ENCODE data around the gene PLEKHG4. TPM values are rescaled to one million over a fixed set of nuclear protein-coding genes. Genes with fewer than 3 reads are reported as not detected.

The PLEKHG4 gene
- total and polyA plus RNA-seq, 10 of the 15 experiments (the other 5 are each of a cell fraction or from before 2014, with no cell fraction given) = 0.14 to 2.6 (median 0.99) TPM

DNA sequence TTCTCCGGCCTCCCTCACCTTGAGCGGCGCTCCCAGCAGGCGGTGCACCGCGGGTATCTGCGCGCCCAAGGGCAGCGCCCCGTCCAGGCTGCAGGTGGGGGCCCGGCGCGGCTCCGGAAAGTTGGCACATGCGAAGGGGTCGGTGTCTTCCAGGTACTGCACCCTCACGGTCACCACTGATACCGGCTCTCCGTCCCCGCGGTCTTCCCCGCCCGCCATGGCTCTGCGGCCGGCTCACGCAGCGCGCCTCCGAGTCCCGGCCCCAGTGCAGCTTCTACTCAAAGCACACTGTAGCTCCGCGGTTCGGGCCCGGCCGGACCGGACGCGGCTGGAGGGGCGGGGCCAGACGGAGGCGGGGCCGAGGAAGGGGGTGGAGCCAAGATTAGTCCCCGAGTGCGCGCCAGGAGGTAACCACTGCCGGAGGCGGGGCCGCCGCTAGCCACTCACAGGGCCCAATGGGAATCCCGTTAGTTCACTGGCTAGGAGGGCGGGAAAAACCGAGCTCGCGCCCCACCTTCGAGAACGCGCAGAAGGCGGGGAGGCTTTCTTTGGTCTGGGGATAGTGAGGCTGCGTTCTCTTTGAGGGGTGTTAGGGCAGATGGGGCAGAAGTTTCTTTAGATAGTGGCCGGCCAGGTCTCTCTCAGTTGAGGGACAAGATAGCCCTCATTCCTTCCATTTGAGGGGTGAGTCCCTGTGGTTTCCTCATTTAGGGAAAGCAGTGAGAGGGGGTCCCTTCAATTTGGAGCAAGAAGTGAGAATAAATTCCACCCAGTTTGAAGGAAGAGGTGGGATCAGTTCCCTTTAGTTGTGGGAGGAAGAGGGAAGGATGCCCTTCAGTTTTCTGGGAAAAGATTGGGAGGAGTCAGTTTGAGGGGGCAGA lies 31.9 kb upstream of the PLEKHG4 start, which contains the start of gene FHOD1 (continued):
- TF ChIP-seq, protein P1, sequence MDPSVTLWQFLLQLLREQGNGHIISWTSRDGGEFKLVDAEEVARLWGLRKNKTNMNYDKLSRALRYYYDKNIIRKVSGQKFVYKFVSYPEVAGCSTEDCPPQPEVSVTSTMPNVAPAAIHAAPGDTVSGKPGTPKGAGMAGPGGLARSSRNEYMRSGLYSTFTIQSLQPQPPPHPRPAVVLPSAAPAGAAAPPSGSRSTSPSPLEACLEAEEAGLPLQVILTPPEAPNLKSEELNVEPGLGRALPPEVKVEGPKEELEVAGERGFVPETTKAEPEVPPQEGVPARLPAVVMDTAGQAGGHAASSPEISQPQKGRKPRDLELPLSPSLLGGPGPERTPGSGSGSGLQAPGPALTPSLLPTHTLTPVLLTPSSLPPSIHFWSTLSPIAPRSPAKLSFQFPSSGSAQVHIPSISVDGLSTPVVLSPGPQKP (IDR thresholded peaks at IDR 0.05; ENCODE audit: low read depth, low read length) = no peak
- TF ChIP-seq SIN3A (IDR thresholded peaks at IDR 0.05; ENCODE audit: low read depth, low read length) = peak; percentile 62; the same call in 1 of the 2 replicates
- TF ChIP-seq, protein P2, sequence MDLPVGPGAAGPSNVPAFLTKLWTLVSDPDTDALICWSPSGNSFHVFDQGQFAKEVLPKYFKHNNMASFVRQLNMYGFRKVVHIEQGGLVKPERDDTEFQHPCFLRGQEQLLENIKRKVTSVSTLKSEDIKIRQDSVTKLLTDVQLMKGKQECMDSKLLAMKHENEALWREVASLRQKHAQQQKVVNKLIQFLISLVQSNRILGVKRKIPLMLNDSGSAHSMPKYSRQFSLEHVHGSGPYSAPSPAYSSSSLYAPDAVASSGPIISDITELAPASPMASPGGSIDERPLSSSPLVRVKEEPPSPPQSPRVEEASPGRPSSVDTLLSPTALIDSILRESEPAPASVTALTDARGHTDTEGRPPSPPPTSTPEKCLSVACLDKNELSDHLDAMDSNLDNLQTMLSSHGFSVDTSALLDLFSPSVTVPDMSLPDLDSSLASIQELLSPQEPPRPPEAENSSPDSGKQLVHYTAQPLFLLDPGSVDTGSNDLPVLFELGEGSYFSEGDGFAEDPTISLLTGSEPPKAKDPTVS (IDR thresholded peaks at IDR 0.05; ENCODE audit: low read depth, low read length) = no peak

DNA sequence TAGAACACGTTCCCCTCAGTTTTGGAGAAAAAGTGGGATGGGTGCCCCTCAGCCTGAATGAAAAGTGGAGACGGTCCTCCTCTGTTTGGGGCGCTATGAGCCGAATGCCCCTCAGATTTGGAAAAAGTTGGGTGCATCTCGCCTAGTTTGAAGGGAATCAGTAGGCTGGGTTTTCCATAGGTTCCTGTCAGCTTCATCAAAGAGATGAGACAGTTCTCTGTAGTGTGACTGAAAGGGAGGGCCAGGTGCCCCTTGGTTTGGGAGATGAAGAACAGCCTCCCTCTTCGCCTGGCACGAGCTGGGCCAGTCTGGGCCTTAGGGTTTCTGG lies 31.3 kb upstream of the PLEKHG4 start:
- peak overlapping the region; percentile 92 for H3K4me2 ChIP-seq (ENCODE audit: control insufficient read depth, insufficient read depth)
- in situ Hi-C loops (cut with MboI) (no loop called here), intact Hi-C loops (cut with micrococcal nuclease; ENCODE audit: unreplicated experiment) (no loop called here)
- CTCF ChIA-PET = interaction anchor here (0.8 to 4.9 kb wide), 8 partner anchors 12 to 91 kb away, joined by 3 to 29 read pairs (median 5); partner anchors contain the start of genes ELMO3 and TMEM208
- H3K27ac ChIP-seq (ENCODE audit: control insufficient read depth, insufficient read depth) = no peak overlapping the region
- no peaks in the 10 kb centered on the region for H3K9me3 ChIP-seq (replicated peaks; ENCODE audit: control insufficient read depth, insufficient read depth, low read length)
- POLR2A ChIA-PET = interaction anchor here (0.8 to 8.0 kb wide), 4 partner anchors 21 to 220 kb away, joined by 3 to 100 read pairs (median 27); partner anchors contain the start of genes FBXL8, KCTD19, LRRC36 and TMEM208
- FAIRE-seq = no peak
- H3K36me3 ChIP-seq (ENCODE audit: control insufficient read depth in 2 of 2, insufficient read depth in 2 of 2, low read length in 1 of 2) = no peaks in the 10 kb centered on the region
- no peaks in the 10 kb centered on the region; a peak in 1 of 4 replicates for H3K27me3 ChIP-seq (replicated peaks in 1 of 2; ENCODE audit: control insufficient read depth in 2 of 2, insufficient read depth in 2 of 2, low read length in 1 of 2)
- H4K20me1 ChIP-seq (ENCODE audit: control insufficient read depth, insufficient read depth) = no peaks in the 10 kb centered on the region
- WGBS (ENCODE audit: insufficient coverage, insufficient replicate concordance, low lambda C conversion rate, missing lambda C conversion rate) = 14% methylated on average over 7 of the region's 7 CpGs
- peak overlapping the region; percentile 80 for H3K4me3 ChIP-seq
- H3K9ac ChIP-seq (ENCODE audit: control insufficient read depth, insufficient read depth, low read length) = peak overlapping the region; percentile 66; the same call in 1 of the 2 replicates
- SMC1A ChIA-PET (ENCODE audit: uncharacterized antibody, unreplicated experiment) = interaction anchor here (0.8 to 4.1 kb wide), 6 partner anchors 10 to 266 kb away, joined by 3 to 21 read pairs (median 5); partner anchors contain the start of gene TMEM208
- peak overlapping the region; percentile 83 for H2AFZ ChIP-seq (ENCODE audit: control insufficient read depth, low read depth, low read length)
- H3K4me1 ChIP-seq (ENCODE audit: control insufficient read depth, insufficient read depth, low read length) = peaks cover 33% of the 10 kb centered on the region
- no peak for DNase-seq (ENCODE audit: low read depth, low spot score)
- RAD21 ChIA-PET (ENCODE audit: unreplicated experiment) = interaction anchor here (0.8 to 2.4 kb wide), 9 partner anchors 12 to 230 kb away, joined by 3 to 23 read pairs (median 7); partner anchors contain the start of genes FBXL8, NOL3 and TMEM208
- BruUV-seq (replicated peaks) = no TSS peak
- TF ChIP-seq, protein P3, sequence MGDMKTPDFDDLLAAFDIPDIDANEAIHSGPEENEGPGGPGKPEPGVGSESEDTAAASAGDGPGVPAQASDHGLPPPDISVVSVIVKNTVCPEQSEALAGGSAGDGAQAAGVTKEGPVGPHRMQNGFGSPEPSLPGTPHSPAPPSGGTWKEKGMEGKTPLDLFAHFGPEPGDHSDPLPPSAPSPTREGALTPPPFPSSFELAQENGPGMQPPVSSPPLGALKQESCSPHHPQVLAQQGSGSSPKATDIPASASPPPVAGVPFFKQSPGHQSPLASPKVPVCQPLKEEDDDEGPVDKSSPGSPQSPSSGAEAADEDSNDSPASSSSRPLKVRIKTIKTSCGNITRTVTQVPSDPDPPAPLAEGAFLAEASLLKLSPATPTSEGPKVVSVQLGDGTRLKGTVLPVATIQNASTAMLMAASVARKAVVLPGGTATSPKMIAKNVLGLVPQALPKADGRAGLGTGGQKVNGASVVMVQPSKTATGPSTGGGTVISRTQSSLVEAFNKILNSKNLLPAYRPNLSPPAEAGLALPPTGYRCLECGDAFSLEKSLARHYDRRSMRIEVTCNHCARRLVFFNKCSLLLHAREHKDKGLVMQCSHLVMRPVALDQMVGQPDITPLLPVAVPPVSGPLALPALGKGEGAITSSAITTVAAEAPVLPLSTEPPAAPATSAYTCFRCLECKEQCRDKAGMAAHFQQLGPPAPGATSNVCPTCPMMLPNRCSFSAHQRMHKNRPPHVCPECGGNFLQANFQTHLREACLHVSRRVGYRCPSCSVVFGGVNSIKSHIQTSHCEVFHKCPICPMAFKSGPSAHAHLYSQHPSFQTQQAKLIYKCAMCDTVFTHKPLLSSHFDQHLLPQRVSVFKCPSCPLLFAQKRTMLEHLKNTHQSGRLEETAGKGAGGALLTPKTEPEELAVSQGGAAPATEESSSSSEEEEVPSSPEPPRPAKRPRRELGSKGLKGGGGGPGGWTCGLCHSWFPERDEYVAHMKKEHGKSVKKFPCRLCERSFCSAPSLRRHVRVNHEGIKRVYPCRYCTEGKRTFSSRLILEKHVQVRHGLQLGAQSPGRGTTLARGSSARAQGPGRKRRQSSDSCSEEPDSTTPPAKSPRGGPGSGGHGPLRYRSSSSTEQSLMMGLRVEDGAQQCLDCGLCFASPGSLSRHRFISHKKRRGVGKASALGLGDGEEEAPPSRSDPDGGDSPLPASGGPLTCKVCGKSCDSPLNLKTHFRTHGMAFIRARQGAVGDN (IDR thresholded peaks at IDR 0.05) = no peak
- TF ChIP-seq IKZF2 (IDR thresholded peaks at IDR 0.05) (0 out of 4 replicates have a peak, but pooled peaks of 1 of the 2 experiments have one; percentile 20), BHLHE40 (IDR thresholded peaks at IDR 0.05; ENCODE audit: borderline replicate concordance in 1 of 2, low read depth in 2 of 2, low read length in 1 of 2) (peak in 1 of 2 experiments; percentile 15; a peak in 1 of 4 replicates), CEBPB (IDR thresholded peaks at IDR 0.05; ENCODE audit: borderline replicate concordance in 1 of 2, low read depth in 2 of 2, low read length in 2 of 2) (no peak)
- peaks cover 27% of the 10 kb centered on the region for H3K79me2 ChIP-seq (ENCODE audit: control insufficient read depth, insufficient read depth, low read length)
- ATAC-seq = no peak
